IPS-20b (cell line): ENCODE results near the gene RAPGEF4.

Source experiments
- H3K27ac ChIP-seq: one replicate; pipeline ENCODE4 v1.5.1; 2013; ENCODE audit warnings: low read length
- H3K27me3 ChIP-seq: 2 replicates; pipeline ENCODE4 v1.6.1; 2013; ENCODE audit warnings: mild to moderate bottlenecking, low read length, inconsistent platforms; ENCODE audit not compliant: insufficient read depth
- H3K36me3 ChIP-seq: 2 replicates; pipeline ENCODE4 v1.6.1; 2013; ENCODE audit warnings: low read depth, mild to moderate bottlenecking, inconsistent platforms, low read length, moderate library complexity; ENCODE audit not compliant: insufficient read depth
- H3K4me1 ChIP-seq: 2 replicates; pipeline ENCODE4 v1.6.1; 2013; ENCODE audit warnings: mild to moderate bottlenecking, control low read depth, inconsistent platforms, low read length, moderate library complexity; ENCODE audit not compliant: insufficient read depth
- H3K4me3 ChIP-seq: 2 replicates; pipeline ENCODE4 v1.5.1; 2013; ENCODE audit warnings: mild to moderate bottlenecking, low read length, inconsistent platforms
- H3K9ac ChIP-seq: 2 replicates; pipeline ENCODE4 v1.6.1; 2013; ENCODE audit warnings: low read depth, mild to moderate bottlenecking, inconsistent platforms, low read length, moderate library complexity
- H3K9me3 ChIP-seq: 2 replicates; pipeline ENCODE4 v1.6.1; 2013; ENCODE audit warnings: mild to moderate bottlenecking, low read depth, low read length, inconsistent platforms; ENCODE audit not compliant: insufficient read depth

Gene RAPGEF4

DNA sequence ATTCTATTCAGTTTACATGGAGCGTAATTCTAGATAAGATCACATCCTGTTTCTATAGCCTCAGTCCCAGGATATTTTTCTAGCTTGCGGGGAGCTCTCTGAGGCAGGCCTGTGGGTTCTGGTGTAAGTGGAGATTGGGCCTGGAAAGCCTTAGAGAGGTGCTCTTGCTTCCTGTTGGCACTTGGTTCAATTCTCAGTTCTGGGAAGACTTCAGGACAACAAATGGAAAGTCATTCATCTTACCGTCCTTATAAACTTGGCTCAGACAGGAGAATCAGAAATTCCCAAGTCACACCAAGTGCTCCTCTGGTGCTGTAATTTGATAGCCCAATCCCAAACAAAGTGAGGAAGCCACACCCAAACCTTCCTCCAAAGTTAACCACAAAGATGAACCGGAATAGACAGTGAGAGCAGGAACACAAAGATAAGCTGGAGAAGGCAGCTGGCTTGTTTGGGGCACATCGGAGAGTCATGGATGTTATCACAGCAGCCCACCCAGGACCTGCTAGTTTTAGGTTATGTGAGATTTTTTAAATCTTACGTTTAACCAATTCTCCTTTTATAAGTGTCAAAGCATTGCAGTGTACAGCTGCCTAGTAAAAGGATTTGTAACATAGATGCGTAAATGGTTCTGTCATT lies 195.7 kb downstream of the RAPGEF4 start:
- H3K4me3 ChIP-seq: peak overlapping the region; percentile 16; the same call in 1 of the 2 replicates
- H3K27ac ChIP-seq: no peak overlapping the region
- peak overlapping the region; percentile 5; the same call in 1 of the 2 replicates for H3K9ac ChIP-seq
- no peaks in the 10 kb centered on the region for H3K36me3 ChIP-seq
- H3K27me3 ChIP-seq: no peaks in the 10 kb centered on the region
- H3K4me1 ChIP-seq: peaks cover 11% of the 10 kb centered on the region
- H3K9me3 ChIP-seq: no peaks in the 10 kb centered on the region

GRCh38 chr2:172931918-172932520 lies 196.4 kb downstream of the RAPGEF4 start:
- H3K9ac ChIP-seq: no peak overlapping the region
- H3K27ac ChIP-seq: no peak overlapping the region
- no peaks in the 10 kb centered on the region for H3K36me3 ChIP-seq
- H3K4me1 ChIP-seq: peaks cover 11% of the 10 kb centered on the region
- no peaks in the 10 kb centered on the region for H3K27me3 ChIP-seq
- H3K9me3 ChIP-seq: no peaks in the 10 kb centered on the region
- H3K4me3 ChIP-seq: no peak overlapping the region

GRCh38 chr2:172937884-172938712 lies 202.5 kb downstream of the RAPGEF4 start:
- Histone ChIP-seq H3K9ac (no peak overlapping the region), H3K36me3 (no peaks in the 10 kb centered on the region), H3K9me3 (no peaks in the 10 kb centered on the region), H3K4me1 (no peaks in the 10 kb centered on the region), H3K27me3 (no peaks in the 10 kb centered on the region), H3K27ac (no peak overlapping the region), H3K4me3 (no peak overlapping the region)

DNA sequence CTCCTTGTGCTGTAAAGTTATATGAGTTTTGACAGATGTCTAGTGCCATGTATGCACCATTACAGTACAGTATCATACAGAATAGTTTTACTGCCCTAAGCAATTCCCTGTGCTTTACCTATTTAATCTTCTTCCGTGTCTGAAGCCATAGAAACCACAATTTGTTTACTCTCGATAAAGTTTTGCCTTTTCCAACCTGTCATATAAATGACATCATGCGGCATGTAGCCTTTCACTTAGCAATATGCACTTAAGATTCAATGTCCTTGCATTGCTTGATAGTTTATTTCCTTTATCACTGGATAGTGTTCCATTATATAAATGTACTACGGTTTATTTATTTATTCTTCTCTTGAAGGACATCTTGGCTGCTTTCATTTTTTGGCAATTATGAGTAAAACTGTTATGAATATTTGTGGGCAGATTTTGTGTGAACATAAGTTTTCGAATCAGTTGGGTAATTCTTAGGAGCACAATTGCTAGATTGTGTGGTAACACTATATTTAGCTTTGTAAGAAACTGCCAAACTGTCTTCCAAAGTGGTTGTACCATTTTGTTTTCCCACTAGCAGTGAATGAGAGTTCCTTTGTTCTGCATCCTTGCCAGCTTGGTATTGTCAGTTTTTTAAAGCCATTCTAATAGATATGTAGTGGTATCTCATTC lies 203.2 kb downstream of the RAPGEF4 start:
- no peak overlapping the region for H3K4me3 ChIP-seq
- H3K27me3 ChIP-seq: no peaks in the 10 kb centered on the region
- H3K9me3 ChIP-seq: no peaks in the 10 kb centered on the region
- no peaks in the 10 kb centered on the region for H3K36me3 ChIP-seq
- no peak overlapping the region for H3K27ac ChIP-seq
- H3K4me1 ChIP-seq: no peaks in the 10 kb centered on the region
- no peak overlapping the region for H3K9ac ChIP-seq

DNA sequence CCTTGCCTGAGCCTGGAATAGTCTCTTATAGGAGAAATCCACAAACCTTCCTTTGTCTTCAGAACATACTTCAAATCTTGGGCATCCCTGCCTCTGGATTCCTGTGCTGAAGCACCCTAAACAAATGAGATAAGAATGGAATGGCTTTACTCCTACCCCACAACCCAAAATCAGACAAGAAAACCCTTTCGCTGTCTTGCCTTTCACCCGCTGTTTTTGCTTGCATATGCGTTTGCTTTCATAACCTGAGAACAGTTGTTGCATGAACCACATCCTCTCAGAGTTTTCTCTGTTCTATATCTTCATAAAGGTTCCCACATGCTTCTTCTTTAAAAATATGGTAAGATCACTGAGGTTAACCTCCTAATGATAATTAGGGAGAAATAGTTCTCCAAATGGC lies 207.9 kb downstream of the RAPGEF4 start:
- Histone ChIP-seq H3K27ac (no peak overlapping the region), H3K9me3 (no peaks in the 10 kb centered on the region), H3K36me3 (no peaks in the 10 kb centered on the region), H3K27me3 (no peaks in the 10 kb centered on the region), H3K4me1 (peaks cover 12% of the 10 kb centered on the region; the same call in 1 of the 2 replicates), H3K4me3 (no peak overlapping the region), H3K9ac (no peak overlapping the region)

- Histone ChIP-seq H3K9ac (no peak overlapping the region), H3K36me3 (no peaks in the 10 kb centered on the region), H3K9me3 (no peaks in the 10 kb centered on the region), H3K4me1 (peaks cover 12% of the 10 kb centered on the region; the same call in 1 of the 2 replicates), H3K27me3 (no peaks in the 10 kb centered on the region), H3K27ac (no peak overlapping the region), H3K4me3 (no peak overlapping the region)
Measured at GRCh38 chr2:172944022-172944793, 208.6 kb downstream of the RAPGEF4 start.

DNA sequence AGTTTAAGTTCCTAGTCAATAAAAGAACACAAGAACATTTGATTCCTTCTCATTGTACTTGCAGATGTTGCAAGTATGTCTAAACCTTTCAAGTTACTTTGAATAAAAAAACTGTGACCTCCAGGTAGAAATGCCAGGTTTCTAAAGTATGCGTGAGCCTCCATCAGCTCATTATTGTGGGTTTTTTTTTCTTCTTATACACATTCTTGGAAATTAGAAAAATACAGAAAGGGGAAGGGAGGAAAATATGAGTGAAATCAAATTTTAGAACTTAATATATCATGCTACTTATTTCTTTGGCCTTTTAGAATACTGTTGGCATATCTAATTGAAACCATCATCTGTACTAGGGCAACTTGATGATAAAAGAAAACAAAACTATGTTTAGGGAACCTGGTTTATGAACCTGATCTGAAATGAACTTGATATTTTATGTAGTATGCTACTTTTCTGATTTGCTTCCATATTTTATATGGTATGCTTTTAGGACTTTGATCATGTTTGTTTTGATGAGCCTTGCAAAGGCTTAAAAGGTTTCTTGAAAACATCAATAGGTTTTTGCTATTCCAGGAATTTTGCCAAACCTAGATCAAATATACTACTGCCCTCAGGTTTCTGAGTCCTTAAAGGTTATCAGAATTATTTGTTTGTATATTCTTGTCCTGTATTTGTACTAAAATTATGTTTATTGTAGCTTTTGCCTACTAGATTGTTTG lies 209.3 kb downstream of the RAPGEF4 start:
- Histone ChIP-seq H3K9me3 (no peaks in the 10 kb centered on the region), H3K27ac (no peak overlapping the region), H3K36me3 (no peaks in the 10 kb centered on the region), H3K9ac (no peak overlapping the region), H3K4me1 (peaks cover 12% of the 10 kb centered on the region; the same call in 1 of the 2 replicates), H3K4me3 (no peak overlapping the region), H3K27me3 (no peaks in the 10 kb centered on the region)

DNA sequence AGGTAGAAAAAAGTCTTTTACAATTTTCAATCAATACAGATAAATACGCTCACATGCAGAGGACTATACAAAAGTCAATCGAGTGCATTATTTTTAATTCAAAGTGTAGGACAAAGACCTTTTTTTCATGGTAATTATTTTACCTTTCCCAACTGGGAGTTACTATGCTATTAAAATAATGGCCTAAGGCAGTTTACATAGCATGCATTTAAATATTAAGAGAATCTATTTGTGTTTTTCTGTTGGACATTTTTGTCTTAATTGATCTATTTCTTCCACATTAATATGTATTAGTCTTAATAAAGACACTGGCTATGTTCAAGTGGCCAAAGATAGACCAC lies 209.8 kb downstream of the RAPGEF4 start:
- no peaks in the 10 kb centered on the region for H3K36me3 ChIP-seq
- H3K27me3 ChIP-seq: no peaks in the 10 kb centered on the region
- H3K27ac ChIP-seq: no peak overlapping the region
- no peak overlapping the region for H3K9ac ChIP-seq
- H3K4me3 ChIP-seq: no peak overlapping the region
- H3K9me3 ChIP-seq: no peaks in the 10 kb centered on the region
- peaks cover 12% of the 10 kb centered on the region; the same call in 1 of the 2 replicates for H3K4me1 ChIP-seq

- no peak overlapping the region for H3K9ac ChIP-seq
- H3K4me3 ChIP-seq: no peak overlapping the region
- H3K27ac ChIP-seq: no peak overlapping the region
- peaks cover 12% of the 10 kb centered on the region; the same call in 1 of the 2 replicates for H3K4me1 ChIP-seq
- H3K27me3 ChIP-seq: no peaks in the 10 kb centered on the region
- no peaks in the 10 kb centered on the region for H3K36me3 ChIP-seq
- no peaks in the 10 kb centered on the region for H3K9me3 ChIP-seq
Measured at GRCh38 chr2:172947461-172948153, 212.0 kb downstream of the RAPGEF4 start.

DNA sequence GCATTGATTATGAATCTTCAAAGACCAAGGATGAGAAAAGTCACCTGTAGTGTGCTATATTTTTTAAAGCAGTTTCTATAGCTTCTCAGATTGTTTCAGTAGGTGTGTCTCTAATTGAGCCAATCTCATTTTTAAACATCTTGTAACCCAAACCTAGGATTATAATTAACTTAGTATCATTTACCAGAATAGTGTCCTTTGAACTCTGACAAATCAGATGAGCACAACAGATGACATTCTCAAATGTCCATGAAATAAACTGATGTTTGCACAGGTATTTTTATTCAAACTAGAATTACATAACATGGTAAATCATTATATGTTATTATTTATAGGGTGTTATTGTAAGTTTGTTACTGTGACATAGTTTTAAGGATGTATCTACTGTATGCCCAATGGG lies 213.9 kb downstream of the RAPGEF4 start:
- Histone ChIP-seq H3K4me1 (peaks cover 10% of the 10 kb centered on the region; the same call in 1 of the 2 replicates), H3K9ac (no peak overlapping the region), H3K4me3 (no peak overlapping the region)

More for the DNA sequence above, 213.9 kb downstream of the RAPGEF4 start:
- H3K27me3 ChIP-seq: no peaks in the 10 kb centered on the region
- no peak overlapping the region for H3K27ac ChIP-seq
- no peaks in the 10 kb centered on the region for H3K9me3 ChIP-seq
- no peaks in the 10 kb centered on the region for H3K36me3 ChIP-seq
